ACC112 (cell line): ENCODE measurements around the gene OCSTAMP.
A peak's percentile ranks its signal among the peaks of the same experiment; 100 is the strongest.

Experiments used
- H2AFZ ChIP-seq: fragments of 200-600 bp; sonication (generic); one replicate; pipeline ENCODE4 v1.6.0; 2017; ENCODE audit warnings: antibody characterized with exemption, low read length; ENCODE audit not compliant: unreplicated experiment
- H3K27ac ChIP-seq: fragments of 200-600 bp; sonication (generic); 2 replicates; pipeline ENCODE4 v1.5.1; 2014; ENCODE audit warnings: low read depth, mild to moderate bottlenecking, antibody characterized with exemption, low read length, moderate library complexity
- H3K27me3 ChIP-seq: fragments of 200-600 bp; sonication (generic); 2 replicates; pipeline ENCODE4 v1.6.1; 2014; ENCODE audit warnings: mild to moderate bottlenecking, antibody characterized with exemption, low read length, moderate library complexity, mixed read lengths; ENCODE audit not compliant: insufficient read depth
- H3K36me3 ChIP-seq: fragments of 200-600 bp; sonication (generic); 2 replicates; pipeline ENCODE4 v1.6.1; 2016; ENCODE audit warnings: mild to moderate bottlenecking, antibody characterized with exemption, low read length, moderate library complexity, mixed read lengths; ENCODE audit not compliant: insufficient read depth
- H3K4me1 ChIP-seq: fragments of 200-600 bp; sonication (generic); one replicate; pipeline ENCODE4 v1.6.1; 2016; ENCODE audit warnings: low read length, mixed read lengths; ENCODE audit not compliant: insufficient read depth, unreplicated experiment, control insufficient read depth
- H3K4me3 ChIP-seq: fragments of 200-600 bp; sonication (generic); 2 replicates; pipeline ENCODE4 v1.5.1; 2014; ENCODE audit warnings: mild to moderate bottlenecking, low read depth, low read length
- H3K79me2 ChIP-seq: fragments of 200-600 bp; sonication (generic); one replicate; pipeline ENCODE4 v1.6.0; 2016; ENCODE audit warnings: low read length; ENCODE audit not compliant: control insufficient read depth, unreplicated experiment, insufficient read depth

The OCSTAMP gene

DNA sequence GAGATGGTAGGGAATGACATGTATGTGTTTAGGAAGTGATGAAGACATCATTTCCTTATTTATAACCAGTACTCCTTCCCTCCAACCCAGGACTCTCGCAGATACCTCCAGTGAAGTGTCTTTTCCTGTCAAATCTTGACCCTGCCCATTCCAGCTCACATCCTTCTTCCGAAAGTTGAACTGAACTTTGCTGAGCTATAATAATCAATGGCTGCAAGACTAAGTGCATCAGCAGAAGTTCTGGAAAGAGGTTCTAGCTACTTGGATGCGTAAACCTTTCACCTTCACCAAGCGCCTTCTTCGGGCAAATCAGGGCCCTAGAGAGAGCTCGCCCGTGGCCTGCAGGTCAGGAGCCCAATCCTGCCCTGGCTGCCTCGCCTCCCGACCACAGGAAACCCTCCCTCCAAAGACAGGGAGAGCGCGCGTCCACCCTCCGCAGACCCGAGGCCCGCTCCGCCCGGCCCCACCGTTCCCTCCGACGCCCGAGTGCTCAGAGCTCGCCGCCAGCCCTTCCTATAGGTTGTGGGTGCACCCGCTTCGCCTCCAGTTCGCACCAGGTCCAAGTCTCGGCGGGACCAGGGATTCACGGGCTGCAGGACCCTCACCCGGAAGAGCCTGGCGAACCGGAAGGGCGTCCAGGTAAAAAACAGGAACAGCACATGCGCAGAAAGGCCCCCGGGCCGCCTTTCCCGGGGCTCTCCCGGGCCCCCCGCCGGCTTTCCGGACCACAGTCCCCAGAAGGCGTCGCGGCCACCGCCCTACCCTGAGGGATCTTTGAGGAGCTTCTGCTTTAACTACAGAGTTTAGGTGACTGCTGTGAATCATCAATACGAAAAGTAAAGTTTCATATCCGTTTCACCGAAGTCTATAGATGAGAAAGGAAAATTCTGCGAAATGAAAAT is 37.3 kb downstream of the OCSTAMP start, which contains the start of gene ZNF334:
TSS of gene ZNF334 (minus strand) at position 617 of the 902 bp plus-strand sequence. CDS start 1,457 bp downstream, outside the sequence.
- Histone ChIP-seq H3K27ac (no peak within 1 kb of the TSS), H3K4me3 (peak within 1 kb of the TSS; percentile 82), H3K27me3 (peaks cover 17% of the 10 kb centered on the region)

DNA sequence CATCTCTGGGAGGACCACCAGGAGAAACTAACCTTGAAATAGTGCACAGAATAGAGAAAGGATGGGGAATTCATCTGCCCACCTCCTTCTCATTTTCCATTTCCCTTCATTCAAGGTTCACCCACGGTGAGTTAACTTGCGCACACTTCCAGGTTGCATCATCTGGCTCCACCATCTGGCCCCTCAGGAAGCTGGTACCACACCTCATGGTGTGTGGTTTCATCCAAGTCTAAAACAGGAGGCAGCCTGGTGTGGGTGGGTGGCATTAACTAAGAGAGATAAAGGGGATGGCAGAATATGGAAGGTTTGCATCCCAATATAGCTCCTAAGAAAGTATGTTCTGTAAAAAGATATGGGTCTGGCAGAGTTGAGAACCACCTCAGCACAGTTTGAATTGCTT is 40.9 kb downstream of the OCSTAMP start:
- Histone ChIP-seq H3K4me3 (no peak overlapping the region), H2AFZ (no peak overlapping the region), H3K79me2 (no peaks in the 10 kb centered on the region), H3K27me3 (no peaks in the 10 kb centered on the region), H3K27ac (no peak overlapping the region), H3K4me1 (no peaks in the 10 kb centered on the region), H3K36me3 (peaks cover 7% of the 10 kb centered on the region)

More for the DNA sequence above, 37.3 kb downstream of the OCSTAMP start, which contains the start of gene ZNF334:
- Histone ChIP-seq H2AFZ (peak within 1 kb of the TSS; percentile 84), H3K79me2 (no peaks in the 10 kb centered on the region), H3K4me1 (no peaks in the 10 kb centered on the region), H3K36me3 (no peaks in the 10 kb centered on the region; the same call in 1 of the 2 replicates)

DNA sequence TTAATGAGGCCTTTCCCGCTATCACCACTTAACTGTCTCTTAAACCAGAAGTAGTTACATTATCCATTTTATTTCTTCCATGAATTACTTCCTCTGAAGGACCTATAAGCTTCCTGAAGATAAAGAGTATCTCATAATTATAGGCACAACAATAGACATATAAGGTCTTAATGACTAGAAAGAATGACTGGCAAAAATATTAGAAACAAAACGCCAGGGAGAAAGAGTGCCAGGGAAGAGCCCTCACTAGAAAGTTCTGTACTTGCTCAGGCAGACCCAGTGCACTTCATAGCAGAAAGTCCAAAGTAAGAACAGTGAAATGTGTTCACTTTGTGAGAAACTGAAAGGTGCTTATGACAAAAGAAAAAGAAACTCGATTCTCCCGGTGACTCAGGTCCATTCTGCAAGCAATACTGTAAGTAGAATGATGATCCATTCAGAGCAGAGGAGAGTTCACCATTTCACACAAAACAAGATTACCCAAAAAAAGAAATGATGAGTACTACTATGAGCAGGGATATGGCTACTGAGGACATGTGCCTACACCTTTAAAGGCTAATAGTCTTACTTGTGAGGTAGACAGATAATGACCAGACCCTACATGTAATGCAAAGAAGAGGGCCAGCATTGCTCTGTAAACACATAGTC is 42.6 kb downstream of the OCSTAMP start:
- no peaks in the 10 kb centered on the region for H3K4me1 ChIP-seq
- H3K36me3 ChIP-seq, result peaks cover 23% of the 10 kb centered on the region
- no peak overlapping the region for H3K4me3 ChIP-seq
- no peak overlapping the region for H2AFZ ChIP-seq
- no peaks in the 10 kb centered on the region for H3K27me3 ChIP-seq
- no peaks in the 10 kb centered on the region for H3K79me2 ChIP-seq
- H3K27ac ChIP-seq, result no peak overlapping the region

DNA sequence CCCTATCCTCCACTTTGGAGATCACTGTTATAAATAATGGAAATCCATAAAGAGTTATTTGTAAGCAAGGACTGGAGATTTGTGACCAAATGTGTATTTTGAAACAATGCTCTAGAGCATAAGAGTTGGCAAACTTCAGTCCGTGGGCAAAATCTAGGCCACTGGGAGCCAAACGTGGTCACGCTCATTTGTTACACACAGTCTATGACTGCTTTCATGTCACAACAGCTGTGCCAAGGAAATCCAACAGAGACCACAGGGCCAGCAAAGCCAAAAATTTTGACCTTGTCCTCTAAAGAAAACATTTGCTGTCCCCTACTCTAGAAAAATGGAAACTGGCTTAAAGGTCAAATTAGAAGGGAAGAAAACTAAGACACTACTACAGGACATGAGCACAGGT is 44.9 kb downstream of the OCSTAMP start:
- Histone ChIP-seq H2AFZ (no peak overlapping the region), H3K27me3 (no peaks in the 10 kb centered on the region), H3K79me2 (no peaks in the 10 kb centered on the region), H3K4me3 (no peak overlapping the region), H3K27ac (no peak overlapping the region), H3K4me1 (no peaks in the 10 kb centered on the region), H3K36me3 (peaks cover 24% of the 10 kb centered on the region)

DNA sequence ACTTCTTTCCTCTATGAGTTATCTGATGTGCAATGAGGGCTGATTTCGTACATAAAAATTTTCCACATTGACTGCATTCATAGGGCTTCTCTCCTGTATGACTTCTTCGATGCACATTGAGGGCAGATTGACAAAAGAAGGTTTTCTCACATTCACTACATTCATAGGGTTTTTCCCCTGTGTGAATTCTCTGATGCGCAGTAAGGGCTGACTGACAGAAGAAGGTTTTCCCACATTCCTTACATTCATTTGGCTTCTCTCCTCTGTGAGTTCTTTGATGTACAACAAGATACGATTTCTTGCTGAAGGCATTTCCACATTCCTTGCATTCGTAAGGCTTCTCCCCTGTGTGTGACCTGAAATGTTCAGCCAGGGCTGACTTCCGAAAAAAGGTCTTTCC is 48.5 kb downstream of the OCSTAMP start:
- Histone ChIP-seq H3K79me2 (no peaks in the 10 kb centered on the region), H3K27me3 (no peaks in the 10 kb centered on the region), H3K4me1 (no peaks in the 10 kb centered on the region), H3K4me3 (no peak overlapping the region), H3K27ac (no peak overlapping the region), H2AFZ (no peak overlapping the region), H3K36me3 (peaks cover 24% of the 10 kb centered on the region)

DNA sequence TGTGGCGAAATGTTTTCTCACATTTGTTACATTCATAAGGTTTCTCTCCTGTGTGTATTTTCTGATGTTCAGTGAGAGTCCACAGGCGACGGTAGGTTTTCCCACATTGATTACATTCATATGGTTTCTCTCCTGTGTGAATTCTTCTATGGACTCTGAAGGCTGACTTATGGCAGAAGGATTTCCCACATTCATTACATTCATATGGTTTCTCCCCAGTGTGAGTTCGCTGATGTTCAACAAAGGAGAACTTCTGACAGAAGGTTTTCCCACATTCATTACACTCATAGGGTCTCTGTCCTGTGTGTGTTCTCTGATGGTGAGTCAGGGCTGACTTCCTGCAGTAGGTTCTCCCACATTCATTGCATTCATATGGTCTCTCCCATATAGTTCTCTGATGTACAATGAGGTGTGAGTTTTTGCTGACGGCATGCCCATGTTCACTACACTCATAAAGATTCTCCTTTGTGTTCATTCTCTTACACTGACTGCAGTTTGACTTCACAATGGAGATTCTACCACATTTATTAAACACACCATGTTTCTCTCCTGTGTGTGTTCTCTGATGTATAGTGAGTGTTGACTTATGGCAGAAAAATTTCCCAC is 49.0 kb downstream of the OCSTAMP start:
- Histone ChIP-seq H3K4me3 (no peak overlapping the region), H2AFZ (no peak overlapping the region), H3K36me3 (peaks cover 24% of the 10 kb centered on the region), H3K79me2 (no peaks in the 10 kb centered on the region), H3K4me1 (no peaks in the 10 kb centered on the region), H3K27me3 (no peaks in the 10 kb centered on the region), H3K27ac (no peak overlapping the region)

DNA sequence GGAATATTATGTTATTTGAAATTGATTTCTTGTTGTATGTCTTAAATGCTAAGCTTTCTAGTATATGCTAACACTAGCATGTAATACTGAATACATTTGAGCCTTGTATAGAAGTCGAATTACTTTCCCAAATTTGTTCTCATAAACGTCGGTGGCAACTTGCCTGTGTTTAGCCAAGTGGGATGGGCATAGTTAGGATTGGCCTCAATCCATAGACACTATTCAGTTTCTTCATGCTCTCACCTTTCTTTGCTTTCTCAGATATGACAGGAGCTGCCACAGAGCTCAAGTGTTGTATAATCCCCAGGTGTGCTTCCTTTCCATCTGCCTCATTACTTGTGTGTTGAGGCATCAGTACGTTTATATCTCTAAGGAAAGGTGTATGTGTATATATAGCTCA is 56.4 kb downstream of the OCSTAMP start:
- Histone ChIP-seq H3K79me2 (no peaks in the 10 kb centered on the region), H3K27ac (no peak overlapping the region), H3K27me3 (peaks cover 39% of the 10 kb centered on the region), H3K36me3 (no peaks in the 10 kb centered on the region), H3K4me1 (no peaks in the 10 kb centered on the region), H3K4me3 (no peak overlapping the region), H2AFZ (no peak overlapping the region)

DNA sequence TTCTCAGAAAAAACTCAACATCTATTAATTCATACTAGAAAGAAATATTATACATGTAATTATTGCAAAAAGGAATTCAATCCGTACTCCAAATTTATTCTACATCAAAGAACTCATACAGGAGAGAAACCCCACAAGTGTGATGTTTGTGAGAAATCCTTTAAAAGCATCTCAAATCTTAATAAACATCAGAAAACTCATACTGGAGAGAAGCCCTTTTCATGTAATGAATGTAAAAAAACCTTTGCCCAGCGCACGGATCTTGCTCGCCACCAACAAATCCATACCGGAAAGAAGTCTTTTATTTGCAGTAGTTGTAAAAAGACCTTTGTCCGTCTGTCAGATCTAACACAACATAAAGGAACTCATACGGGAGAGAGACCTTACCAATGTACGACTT is 59.1 kb downstream of the OCSTAMP start:
- H3K4me1 ChIP-seq, result no peaks in the 10 kb centered on the region
- H3K36me3 ChIP-seq, result no peaks in the 10 kb centered on the region
- no peak overlapping the region for H3K4me3 ChIP-seq
- no peaks in the 10 kb centered on the region for H3K79me2 ChIP-seq
- no peak overlapping the region for H3K27ac ChIP-seq
- peaks cover 65% of the 10 kb centered on the region for H3K27me3 ChIP-seq
- no peak overlapping the region for H2AFZ ChIP-seq
